NCI-H510A (cell line): ENCODE data around the gene PTPRQ.

Source experiments
- DNase-seq: peaks from one replicate; lab custom pipeline; 2025; lab: John Stamatoyannopoulos, UW

Gene PTPRQ

GRCh38 chr12:80472911-80473500, 29.0 kb downstream of the PTPRQ start:
- peak; percentile 1 for DNase-seq

GRCh38 chr12:80477521-80478145, 33.6 kb downstream of the PTPRQ start:
- peak; percentile 4 for DNase-seq

- no peak for DNase-seq
Measured at GRCh38 chr12:80484746-80485145, 40.7 kb downstream of the PTPRQ start.

- DNase-seq: peak; percentile 20
Measured at GRCh38 chr12:80485222-80485987, 41.4 kb downstream of the PTPRQ start.

GRCh38 chr12:80490329-80490728, 46.3 kb downstream of the PTPRQ start:
- no peak for DNase-seq

GRCh38 chr12:80491166-80491565, 47.1 kb downstream of the PTPRQ start:
- DNase-seq: no peak

GRCh38 chr12:80493466-80493865, 49.4 kb downstream of the PTPRQ start:
- DNase-seq: peak; percentile 2

GRCh38 chr12:80494836-80495235, 50.8 kb downstream of the PTPRQ start:
- no peak for DNase-seq

- DNase-seq: no peak
Measured at GRCh38 chr12:80498059-80498728, 54.2 kb downstream of the PTPRQ start.

GRCh38 chr12:80504389-80505163, 60.5 kb downstream of the PTPRQ start:
- DNase-seq: no peak

- DNase-seq: no peak
Measured at GRCh38 chr12:80509781-80510556, 65.9 kb downstream of the PTPRQ start.

GRCh38 chr12:80512781-80513180, 68.7 kb downstream of the PTPRQ start:
- no peak for DNase-seq

GRCh38 chr12:80513211-80513610, 69.2 kb downstream of the PTPRQ start:
- no peak for DNase-seq

- no peak for DNase-seq
Measured at GRCh38 chr12:80517655-80518054, 73.6 kb downstream of the PTPRQ start.

GRCh38 chr12:80531646-80532045, 87.6 kb downstream of the PTPRQ start:
- DNase-seq: no peak

- no peak for DNase-seq
Measured at GRCh38 chr12:80539029-80539428, 95.0 kb downstream of the PTPRQ start.

- DNase-seq: no peak
Measured at GRCh38 chr12:80549298-80549697, 105.3 kb downstream of the PTPRQ start.

- DNase-seq: no peak
Measured at GRCh38 chr12:80551897-80552296, 107.9 kb downstream of the PTPRQ start.

GRCh38 chr12:80553316-80553715, 109.3 kb downstream of the PTPRQ start:
- no peak for DNase-seq

GRCh38 chr12:80556566-80556965, 112.5 kb downstream of the PTPRQ start:
- no peak for DNase-seq

- DNase-seq: no peak
Measured at GRCh38 chr12:80559766-80560165, 115.7 kb downstream of the PTPRQ start.
